HCT116 (cell line): ENCODE data around the gene PPP1R1A.

ENCODE experiments used
- EZH2phosphoT487 ChIP-seq: fragments of 200-600 bp; IDR thresholded peaks from 2 replicates; pipeline ENCODE4 v1.6.1; 2018; ENCODE audit warnings: antibody characterized with exemption, borderline replicate concordance
- POLR2A ChIP-seq: IDR thresholded peaks from 2 replicates; pipeline ENCODE4 v1.7.0; 2011; ENCODE audit warnings: borderline replicate concordance; ENCODE audit not compliant: insufficient read depth, insufficient read length; ENCODE audit errors: extremely low read depth
- TF ChIP-seq, protein P1 (sequence below), 3 experiments: fragments of 200-600 bp in 1 of 3; sonication (generic) in 1 of 3; IDR thresholded peaks in 2 of 3; conservative IDR thresholded peaks in 1 of 3; 2 replicates each; pipeline ENCODE4 v1.5.1; 2012 to 2017; ENCODE audit warnings: low read depth in 2 of 3, low read length in 2 of 3, antibody characterized with exemption in 1 of 3, borderline replicate concordance in 1 of 3, control low read depth in 1 of 3, mild to moderate bottlenecking in 1 of 3, mixed read lengths in 1 of 3, mixed run types in 1 of 3, moderate library complexity in 1 of 3; ENCODE audit not compliant: insufficient read depth in 1 of 3
- TF ChIP-seq, protein P2 (sequence below): IDR thresholded peaks from 2 replicates; pipeline ENCODE4 v1.6.1; 2012; ENCODE audit warnings: low read depth
- TF ChIP-seq, protein P3 (sequence below): IDR thresholded peaks from 2 replicates; pipeline ENCODE4 v1.6.1; 2012

DNA sequence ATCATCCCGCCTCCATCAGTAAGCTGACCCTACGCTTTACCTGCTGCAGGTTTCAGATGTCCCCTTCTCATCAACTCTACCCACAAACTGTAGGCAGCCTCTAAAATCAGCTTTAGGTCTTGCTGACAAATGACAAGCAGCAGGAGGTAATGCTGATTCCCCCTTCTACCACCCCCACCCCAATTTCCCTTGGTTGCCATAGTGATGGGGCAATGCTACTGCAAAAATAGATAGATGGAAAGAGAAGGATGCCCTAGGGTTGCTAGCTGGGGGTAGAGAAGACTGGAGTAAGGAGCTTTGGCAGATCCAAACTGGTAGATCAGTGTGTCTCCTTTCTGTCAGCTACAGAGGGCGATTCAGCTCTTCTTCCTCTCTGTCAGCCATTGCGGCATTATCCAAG lies 58.9 kb downstream of the PPP1R1A start:
- TF ChIP-seq, protein P1, sequence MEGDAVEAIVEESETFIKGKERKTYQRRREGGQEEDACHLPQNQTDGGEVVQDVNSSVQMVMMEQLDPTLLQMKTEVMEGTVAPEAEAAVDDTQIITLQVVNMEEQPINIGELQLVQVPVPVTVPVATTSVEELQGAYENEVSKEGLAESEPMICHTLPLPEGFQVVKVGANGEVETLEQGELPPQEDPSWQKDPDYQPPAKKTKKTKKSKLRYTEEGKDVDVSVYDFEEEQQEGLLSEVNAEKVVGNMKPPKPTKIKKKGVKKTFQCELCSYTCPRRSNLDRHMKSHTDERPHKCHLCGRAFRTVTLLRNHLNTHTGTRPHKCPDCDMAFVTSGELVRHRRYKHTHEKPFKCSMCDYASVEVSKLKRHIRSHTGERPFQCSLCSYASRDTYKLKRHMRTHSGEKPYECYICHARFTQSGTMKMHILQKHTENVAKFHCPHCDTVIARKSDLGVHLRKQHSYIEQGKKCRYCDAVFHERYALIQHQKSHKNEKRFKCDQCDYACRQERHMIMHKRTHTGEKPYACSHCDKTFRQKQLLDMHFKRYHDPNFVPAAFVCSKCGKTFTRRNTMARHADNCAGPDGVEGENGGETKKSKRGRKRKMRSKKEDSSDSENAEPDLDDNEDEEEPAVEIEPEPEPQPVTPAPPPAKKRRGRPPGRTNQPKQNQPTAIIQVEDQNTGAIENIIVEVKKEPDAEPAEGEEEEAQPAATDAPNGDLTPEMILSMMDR (IDR thresholded peaks at IDR 0.05 in 2 of 3, conservative IDR thresholded peaks at IDR 0.05 in 1 of 3; ENCODE audit: borderline replicate concordance in 1 of 3, insufficient read depth in 1 of 3, low read depth in 2 of 3, low read length in 2 of 3), result no peak
- TF ChIP-seq, protein P2, sequence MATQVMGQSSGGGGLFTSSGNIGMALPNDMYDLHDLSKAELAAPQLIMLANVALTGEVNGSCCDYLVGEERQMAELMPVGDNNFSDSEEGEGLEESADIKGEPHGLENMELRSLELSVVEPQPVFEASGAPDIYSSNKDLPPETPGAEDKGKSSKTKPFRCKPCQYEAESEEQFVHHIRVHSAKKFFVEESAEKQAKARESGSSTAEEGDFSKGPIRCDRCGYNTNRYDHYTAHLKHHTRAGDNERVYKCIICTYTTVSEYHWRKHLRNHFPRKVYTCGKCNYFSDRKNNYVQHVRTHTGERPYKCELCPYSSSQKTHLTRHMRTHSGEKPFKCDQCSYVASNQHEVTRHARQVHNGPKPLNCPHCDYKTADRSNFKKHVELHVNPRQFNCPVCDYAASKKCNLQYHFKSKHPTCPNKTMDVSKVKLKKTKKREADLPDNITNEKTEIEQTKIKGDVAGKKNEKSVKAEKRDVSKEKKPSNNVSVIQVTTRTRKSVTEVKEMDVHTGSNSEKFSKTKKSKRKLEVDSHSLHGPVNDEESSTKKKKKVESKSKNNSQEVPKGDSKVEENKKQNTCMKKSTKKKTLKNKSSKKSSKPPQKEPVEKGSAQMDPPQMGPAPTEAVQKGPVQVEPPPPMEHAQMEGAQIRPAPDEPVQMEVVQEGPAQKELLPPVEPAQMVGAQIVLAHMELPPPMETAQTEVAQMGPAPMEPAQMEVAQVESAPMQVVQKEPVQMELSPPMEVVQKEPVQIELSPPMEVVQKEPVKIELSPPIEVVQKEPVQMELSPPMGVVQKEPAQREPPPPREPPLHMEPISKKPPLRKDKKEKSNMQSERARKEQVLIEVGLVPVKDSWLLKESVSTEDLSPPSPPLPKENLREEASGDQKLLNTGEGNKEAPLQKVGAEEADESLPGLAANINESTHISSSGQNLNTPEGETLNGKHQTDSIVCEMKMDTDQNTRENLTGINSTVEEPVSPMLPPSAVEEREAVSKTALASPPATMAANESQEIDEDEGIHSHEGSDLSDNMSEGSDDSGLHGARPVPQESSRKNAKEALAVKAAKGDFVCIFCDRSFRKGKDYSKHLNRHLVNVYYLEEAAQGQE, result no peak
- TF ChIP-seq EZH2phosphoT487 (no peak), POLR2A (no peak)
- TF ChIP-seq, protein P3, sequence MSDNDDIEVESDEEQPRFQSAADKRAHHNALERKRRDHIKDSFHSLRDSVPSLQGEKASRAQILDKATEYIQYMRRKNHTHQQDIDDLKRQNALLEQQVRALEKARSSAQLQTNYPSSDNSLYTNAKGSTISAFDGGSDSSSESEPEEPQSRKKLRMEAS, result no peak
